22Rv1 (cell line): ENCODE measurements around the gene MICU2.

Experiments
- CTCF ChIP-seq: fragments of 450-650 bp; IDR thresholded peaks from 2 replicates; pipeline ENCODE4 v1.5.1; 2017; ENCODE audit warnings: mild to moderate bottlenecking
- ZFX ChIP-seq: fragments of 450-650 bp; IDR thresholded peaks from 2 replicates; pipeline ENCODE4 v1.6.1; 2017; ENCODE audit warnings: antibody characterized with exemption, borderline replicate concordance

- TF ChIP-seq CTCF (no peak), ZFX (no peak)
Measured at GRCh38 chr13:21639561-21639960, 35.6 kb upstream of the MICU2 start.
